Endothelial cell of umbilical vein (primary cell): ENCODE results near the gene OR51L1. TPM values are rescaled to one million over a fixed set of nuclear protein-coding genes. Genes with fewer than 3 reads are reported as not detected.

Source experiments
- BruUV-seq: library from RNA; stranded (reverse); fragments of 400-500 nt; replicated peaks from 2 replicates; lab custom pipeline; 2021; lab: Mats Ljungman, UMichigan
- CTCF ChIA-PET: fragments of 300-600, 350-600 bp; sonication (Branson Sonifier 250); formaldehyde crosslinking; loops from one replicate; lab custom pipeline; 2021; ENCODE audit warnings: antibody characterized with exemption, inconsistent platforms; lab: Charles Lee
- POLR2A ChIA-PET: fragments of 300-600, 350-600 bp; sonication (Branson Sonifier 250); formaldehyde crosslinking; loops from one replicate; lab custom pipeline; 2021; ENCODE audit warnings: antibody characterized with exemption, inconsistent platforms; lab: Charles Lee
- DNase-seq: peaks from one replicate; pipeline ENCODE4 v3.0.0-alpha.2; 2011; ENCODE audit warnings: low read depth, low spot score
- FAIRE-seq: peaks from 2 replicates; lab custom pipeline; 2011; peaks lifted over from hg19 to GRCh38; lab: Jason Lieb, UNC
- H2AFZ ChIP-seq: 2 replicates; pipeline ENCODE4 v1.6.0; 2012; ENCODE audit warnings: low read depth, low read length, control low read depth, inconsistent platforms
- H3K27ac ChIP-seq: 2 replicates; pipeline ENCODE4 v1.5.1; 2011; ENCODE audit warnings: low read depth, mild to moderate bottlenecking, control low read depth, low read length, moderate library complexity; ENCODE audit not compliant: insufficient read depth
- H3K27me3 ChIP-seq, 2 experiments: 2 replicates each; pipeline versions ENCODE4 v1.6.0 to v1.6.1; 2011; ENCODE audit warnings: low read length in 2 of 2, mixed read lengths in 1 of 2; ENCODE audit not compliant: control insufficient read depth in 2 of 2, insufficient read depth in 2 of 2
- H3K36me3 ChIP-seq, 2 experiments: 2 replicates in 1 of 2; 3 replicates in 1 of 2; pipeline ENCODE4 v1.5.1; 2011; ENCODE audit warnings: low read length in 2 of 2, mild to moderate bottlenecking in 1 of 2, moderate library complexity in 1 of 2; ENCODE audit not compliant: control insufficient read depth in 2 of 2, insufficient read depth in 2 of 2; ENCODE audit errors: extremely low read depth in 1 of 2
- H3K4me1 ChIP-seq: 3 replicates; pipeline ENCODE4 v1.5.1; 2011; ENCODE audit warnings: mild to moderate bottlenecking, low read length; ENCODE audit not compliant: control insufficient read depth, insufficient read depth; ENCODE audit errors: extremely low read depth
- H3K4me2 ChIP-seq: 2 replicates; pipeline ENCODE4 v1.6.1; 2011; ENCODE audit warnings: low read length, control low read depth, mixed read lengths; ENCODE audit not compliant: insufficient read depth
- H3K4me3 ChIP-seq, 3 experiments: fragments of 200-600 bp in 1 of 3; sonication (generic), shearing (Covaris generic) in 1 of 3; replicated peaks in 1 of 3; 2 replicates each; pipeline ENCODE4 v1.5.1; 2011 to 2016; ENCODE audit warnings: control low read depth in 3 of 3, low read length in 3 of 3, mild to moderate bottlenecking in 2 of 3, inconsistent platforms in 1 of 3, low read depth in 1 of 3, moderate library complexity in 1 of 3; ENCODE audit not compliant: insufficient read depth in 1 of 3
- H3K79me2 ChIP-seq: 2 replicates; pipeline ENCODE4 v1.6.0; 2012; ENCODE audit warnings: low read length, inconsistent platforms; ENCODE audit not compliant: control insufficient read depth, insufficient read depth
- H3K9ac ChIP-seq: replicated peaks from 2 replicates; pipeline ENCODE3; 2011; ENCODE audit warnings: low read length, control low read depth; ENCODE audit not compliant: insufficient read depth; ENCODE audit errors: extremely low read depth
- H3K9me1 ChIP-seq: replicated peaks from 3 replicates; pipeline ENCODE4 v1.6.0; 2011; ENCODE audit warnings: mild to moderate bottlenecking, low read length; ENCODE audit not compliant: control insufficient read depth, insufficient read depth; ENCODE audit errors: extremely low read depth
- H3K9me3 ChIP-seq: replicated peaks from 2 replicates; pipeline ENCODE4 v1.5.1; 2012; ENCODE audit warnings: low read length, inconsistent platforms; ENCODE audit not compliant: control insufficient read depth, insufficient read depth
- H4K20me1 ChIP-seq: replicated peaks from 2 replicates; pipeline ENCODE3; 2011; ENCODE audit warnings: mild to moderate bottlenecking, low read length; ENCODE audit not compliant: control insufficient read depth, insufficient read depth; ENCODE audit errors: extremely low read depth
- CTCF ChIP-seq, 2 donors: IDR thresholded peaks; 1 replicate in 1 of 2; 2 replicates in 1 of 2; pipeline ENCODE4 v1.5.1; 2011; ENCODE audit warnings: low read length in 2 of 2, mild to moderate bottlenecking in 2 of 2, moderate library complexity in 2 of 2, control low read depth in 1 of 2, inconsistent platforms in 1 of 2, low read depth in 1 of 2; ENCODE audit not compliant: insufficient read depth in 1 of 2; ENCODE audit errors: extremely low read depth in 1 of 2
- EZH2 ChIP-seq: IDR thresholded peaks from 2 replicates; pipeline ENCODE4 v1.6.1; 2012; ENCODE audit warnings: borderline replicate concordance, low read depth, mild to moderate bottlenecking, moderate library complexity, low read length, inconsistent platforms; ENCODE audit not compliant: severe bottlenecking
- FOS ChIP-seq: IDR thresholded peaks from 2 replicates; pipeline ENCODE4 v1.6.1; 2011; ENCODE audit warnings: mild to moderate bottlenecking, low read length, moderate library complexity, borderline replicate concordance; ENCODE audit not compliant: insufficient read depth
- GATA2 ChIP-seq: IDR thresholded peaks from 2 replicates; pipeline ENCODE4 v1.7.0; 2011; ENCODE audit warnings: low read depth, mild to moderate bottlenecking, moderate library complexity, mixed read lengths, low read length; ENCODE audit not compliant: insufficient read length, insufficient read depth
- JUN ChIP-seq: IDR thresholded peaks from 2 replicates; pipeline ENCODE4 v1.6.1; 2011; ENCODE audit warnings: borderline replicate concordance, low read depth; ENCODE audit not compliant: insufficient read length, insufficient read depth
- MAX ChIP-seq: IDR thresholded peaks from 2 replicates; pipeline ENCODE4 v1.6.1; 2011; ENCODE audit not compliant: insufficient read depth, insufficient read length
- MYC ChIP-seq: IDR thresholded peaks from one replicate; pipeline ENCODE4 v1.6.1; 2011; ENCODE audit warnings: mild to moderate bottlenecking, low read depth, low read length
- POLR2A ChIP-seq: IDR thresholded peaks from 2 replicates; pipeline ENCODE4 v1.6.1; 2012; ENCODE audit warnings: low read depth, mild to moderate bottlenecking, control low read depth, low read length
- POLR2AphosphoS5 ChIP-seq: IDR thresholded peaks from 2 replicates; pipeline ENCODE4 v1.6.1; 2012; ENCODE audit warnings: low read depth, mild to moderate bottlenecking, control low read depth, low read length, moderate library complexity; ENCODE audit not compliant: insufficient read depth
- dilution Hi-C: fragments of 300-500 bp; cut with MboI; formaldehyde crosslinking; loops from one replicate; pipeline ENCODE4 v1.15.0; 2019; ENCODE audit warnings: low sequenced_read_pairs; ENCODE audit not compliant: extremely low pct_ligation_motif_present
- intact Hi-C: fragments of 100-400 bp; cut with micrococcal nuclease; formaldehyde crosslinking; loops from one replicate; pipeline ENCODE4 v1.10.0; 2022
- polyA plus RNA-seq, 4 experiments: library from polyadenylated mRNA; depleted of rRNA in 3 of 4; stranded (reverse) in 3 of 4; unstranded in 1 of 4; fragments of >200 nt; gene quantifications; 2 replicates each; pipeline versions ENCODE4 v1.2.1 to v1.2.3, GENCODE V29; 2011 to 2012; ENCODE audit warnings: missing spikeins in 1 of 4
- total RNA-seq: library from RNA; stranded (reverse); gene quantifications from 2 replicates; pipeline ENCODE4 v1.2.3, GENCODE V29; 2021

OR51L1 gene
- total and polyA plus RNA-seq, 2 donors (not counting 3 experiments of a cell fraction or from before 2014, with no cell fraction given) = not detected

- no peak for TF ChIP-seq MAX
- no peak for TF ChIP-seq CTCF (IDR thresholded peaks at IDR 0.05; ENCODE audit: extremely low read depth in 1 of 2, insufficient read depth in 1 of 2, low read depth in 1 of 2, low read length in 2 of 2)
- no peak for TF ChIP-seq JUN
- no peak for TF ChIP-seq FOS
- TF ChIP-seq POLR2A = no peak
- no peak for TF ChIP-seq MYC
- TF ChIP-seq GATA2 = no peak
- no peak for TF ChIP-seq POLR2AphosphoS5
- TF ChIP-seq EZH2 = no peak
- FAIRE-seq = no peak
- Histone ChIP-seq H4K20me1 (no peaks in the 10 kb centered on the region), H3K9ac (no peak overlapping the region), H3K4me2 (no peak overlapping the region), H3K4me1 (no peaks in the 10 kb centered on the region), H3K79me2 (no peaks in the 10 kb centered on the region), H3K27ac (no peak overlapping the region), H3K27me3 (no peaks in the 10 kb centered on the region), H3K36me3 (no peaks in the 10 kb centered on the region), H3K9me3 (no peaks in the 10 kb centered on the region), H3K9me1 (no peaks in the 10 kb centered on the region), H3K4me3 (no peak overlapping the region), H2AFZ (no peak overlapping the region)
- BruUV-seq = no TSS peak
- CTCF ChIA-PET = no interaction called here
- DNase-seq = no peak
- POLR2A ChIA-PET = no interaction called here
- dilution Hi-C loops = no loop called here
- intact Hi-C loops = no loop called here
Observed at GRCh38 chr11:5038341-5038740, 43.7 kb downstream of the OR51L1 start.
